Left lung (tissue), 10 donors: ENCODE results near the gene USP49. TPM values are rescaled to one million over a fixed set of nuclear protein-coding genes. Genes with fewer than 3 reads are reported as not detected.

ENCODE experiments used
- ATAC-seq: fragments of 200-7000 bp; cut with Tn5 transposase; one replicate; pipeline ENCODE4 v1.9.1; 2020; ENCODE audit warnings: moderate library complexity
- DNase-seq, 4 donors: peaks; one replicate each; pipeline ENCODE4 v3.0.0-alpha.2; 2013 to 2020
- H3K27ac ChIP-seq, 2 donors: fragments of 200-600 bp; sonication (generic) in 1 of 2; one replicate each; pipeline versions ENCODE4 v1.5.0 to v1.8.0; 2020 to 2021
- H3K27me3 ChIP-seq, 2 donors: fragments of 200-600 bp; sonication (generic) in 1 of 2; one replicate each; pipeline versions ENCODE4 v1.5.0 to v1.8.0; 2020 to 2021
- H3K36me3 ChIP-seq, 2 donors: fragments of 200-600 bp; sonication (generic) in 1 of 2; one replicate each; pipeline versions ENCODE4 v1.5.0 to v1.8.0; 2020 to 2021
- H3K4me1 ChIP-seq, 2 donors: fragments of 200-600 bp; one replicate each; pipeline ENCODE4 v1.8.0; 2021
- H3K4me3 ChIP-seq, 2 donors: fragments of 200-600 bp; sonication (generic) in 1 of 2; one replicate each; pipeline versions ENCODE4 v1.5.0 to v1.8.0; 2020 to 2021; ENCODE audit warnings: mild to moderate bottlenecking in 1 of 2
- H3K9me3 ChIP-seq, 2 donors: fragments of 200-600 bp; sonication (generic) in 1 of 2; one replicate each; pipeline versions ENCODE4 v1.5.0 to v1.8.0; 2020 to 2021
- CTCF ChIP-seq, 2 donors: fragments of 200-600 bp; sonication (generic) in 1 of 2; IDR thresholded peaks; one replicate each; pipeline versions ENCODE4 v1.5.0 to v1.8.0; 2021; ENCODE audit warnings: antibody characterized with exemption in 2 of 2
- intact Hi-C, 2 donors: fragments of 100-400 bp; cut with DNase I; formaldehyde crosslinking; loops; one replicate each; pipeline versions ENCODE4 v1.11.2 to v1.14.2; 2022
- polyA plus RNA-seq, 6 donors: library from polyadenylated mRNA; unstranded; fragments of 120-200 nt; gene quantifications; one replicate each; pipeline ENCODE4 v1.2.1, GENCODE V29; 2013; ENCODE audit not compliant: insufficient read length in 6 of 6
- total RNA-seq, 2 donors: library from RNA; stranded (reverse); fragmentation: NEBNext Ultra II Directional; extraction: Animal tissue kit (Norgen Biotek cat#: 25700); gene quantifications; one replicate each; pipeline ENCODE4 v1.2.1, GENCODE V29; 2021
- donor health status: DM: no; HTN: yes; CAD: no.
- donor health status: DM: no; HTN: no; CAD: no.

Gene USP49
- total and polyA plus RNA-seq, 8 donors: 3.8 to 16.4 (median 13.2) TPM

DNA sequence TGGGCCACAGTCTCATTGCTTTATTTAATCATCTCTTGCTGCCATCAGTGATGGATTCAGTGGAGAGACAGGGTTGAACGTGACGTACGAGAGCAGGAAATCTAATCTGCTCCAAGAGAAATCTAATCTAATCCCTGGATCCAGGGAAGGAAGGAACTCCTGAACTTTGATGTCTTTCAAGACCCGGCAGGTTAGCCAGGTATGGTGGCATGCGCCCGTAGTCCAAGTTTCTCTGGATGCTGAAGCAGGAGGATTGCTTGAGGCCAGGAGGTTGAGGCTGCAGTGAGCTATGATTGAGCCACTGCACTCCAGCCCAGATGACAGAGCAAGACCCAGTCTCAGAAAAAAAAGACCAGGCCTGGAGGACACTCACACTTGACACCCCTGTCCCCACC is 136.5 kb downstream of the USP49 start:
- ATAC-seq: no peak

DNA sequence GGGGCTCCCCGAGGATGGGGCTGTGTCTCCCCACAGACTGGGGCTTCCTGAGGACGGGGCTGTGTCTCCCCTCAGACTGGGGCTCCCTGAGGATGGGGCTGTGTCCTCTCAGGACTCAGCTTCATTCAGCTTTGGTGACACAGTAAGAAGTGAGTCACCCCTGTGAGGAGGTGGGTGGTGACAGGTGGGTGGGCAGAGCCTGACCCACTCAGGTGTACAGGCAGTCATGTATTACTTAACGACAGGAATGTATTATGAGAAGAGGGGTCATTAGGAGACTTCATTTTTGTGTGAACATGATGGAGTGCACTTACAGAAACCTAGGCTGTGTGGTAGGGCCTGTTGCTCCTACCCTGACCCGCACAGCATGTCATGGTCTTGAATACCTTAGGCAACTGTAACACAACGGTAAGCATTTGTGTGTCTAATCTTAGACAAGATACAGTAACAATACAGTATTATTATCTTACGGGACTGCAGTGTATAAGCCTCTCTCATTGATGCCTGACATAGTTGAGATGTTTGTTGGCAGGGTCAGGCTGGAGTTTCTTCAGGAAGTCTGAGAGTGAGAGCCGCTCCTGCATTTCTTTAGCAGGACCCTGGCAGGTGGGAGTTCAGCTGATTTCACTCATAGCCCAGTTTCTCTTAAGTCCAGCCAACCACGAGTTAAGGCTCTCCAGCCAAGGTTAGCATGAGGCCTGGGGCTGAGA is 137.1 kb downstream of the USP49 start:
- Histone ChIP-seq H3K4me1 (no peaks in the 10 kb centered on the region), H3K36me3 (no peaks in the 10 kb centered on the region), H3K4me3 (no peak overlapping the region), H3K27ac (no peak overlapping the region), H3K27me3 (no peaks in the 10 kb centered on the region), H3K9me3 (no peaks in the 10 kb centered on the region)
- intact Hi-C loops: no loop called here
- ATAC-seq: peak; percentile 45
- no peak for DNase-seq
- no peak for TF ChIP-seq CTCF (IDR thresholded peaks at IDR 0.05)

More for the DNA sequence above, 136.5 kb downstream of the USP49 start:
- intact Hi-C loops: no loop called here
- H3K9me3 ChIP-seq: no peaks in the 10 kb centered on the region
- H3K36me3 ChIP-seq: no peaks in the 10 kb centered on the region
- H3K4me1 ChIP-seq: no peaks in the 10 kb centered on the region
- no peaks in the 10 kb centered on the region for H3K27me3 ChIP-seq
- DNase-seq: no peak
- no peak overlapping the region for H3K27ac ChIP-seq
- no peak overlapping the region for H3K4me3 ChIP-seq
- no peak for TF ChIP-seq CTCF (IDR thresholded peaks at IDR 0.05)

DNA sequence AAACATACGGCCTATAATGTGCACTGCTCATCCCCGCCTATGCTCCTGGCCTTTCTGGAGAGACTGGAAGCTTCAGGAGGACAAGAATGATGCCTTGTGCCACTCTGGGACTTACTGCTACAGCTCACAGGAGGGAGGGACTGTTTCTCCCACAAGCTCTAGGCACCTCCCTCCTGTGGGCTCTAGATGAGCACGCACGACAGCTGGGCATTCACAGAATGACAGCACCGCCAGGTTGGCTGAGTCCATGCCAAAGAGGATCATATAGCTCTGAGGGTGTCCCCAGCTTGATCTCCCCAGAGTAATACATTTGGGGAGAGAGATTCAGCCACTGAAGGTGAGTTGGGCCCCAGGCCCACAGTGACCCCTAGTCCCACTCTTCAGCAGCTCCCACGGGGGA is 137.9 kb downstream of the USP49 start:
- no peak for TF ChIP-seq CTCF (IDR thresholded peaks at IDR 0.05)
- no peaks in the 10 kb centered on the region for H3K27me3 ChIP-seq

GRCh38 chr6:41756354-41756753 is 138.8 kb downstream of the USP49 start:
- Histone ChIP-seq H3K9me3 (no peaks in the 10 kb centered on the region), H3K27ac (no peak overlapping the region), H3K27me3 (no peaks in the 10 kb centered on the region), H3K4me1 (no peaks in the 10 kb centered on the region), H3K36me3 (no peaks in the 10 kb centered on the region), H3K4me3 (no peak overlapping the region)
- intact Hi-C loops: no loop called here
- TF ChIP-seq CTCF (IDR thresholded peaks at IDR 0.05): no peak
- ATAC-seq (no peak), DNase-seq (no peak)

More for the DNA sequence above, 137.9 kb downstream of the USP49 start:
- ATAC-seq (no peak), DNase-seq (no peak)
- Histone ChIP-seq H3K27ac (no peak overlapping the region), H3K4me1 (no peaks in the 10 kb centered on the region), H3K4me3 (no peak overlapping the region), H3K9me3 (no peaks in the 10 kb centered on the region), H3K36me3 (no peaks in the 10 kb centered on the region)
- intact Hi-C loops: no loop called here

- Histone ChIP-seq H3K4me1 (no peaks in the 10 kb centered on the region), H3K27ac (no peak overlapping the region), H3K4me3 (no peak overlapping the region), H3K9me3 (no peaks in the 10 kb centered on the region), H3K36me3 (no peaks in the 10 kb centered on the region), H3K27me3 (no peaks in the 10 kb centered on the region)
- TF ChIP-seq CTCF (IDR thresholded peaks at IDR 0.05): no peak
- intact Hi-C loops: no loop called here
- DNase-seq (no peak), ATAC-seq (no peak)
Observed at GRCh38 chr6:41755895-41756294, 139.3 kb downstream of the USP49 start.
